Stimulated activated CD4-positive, alpha-beta T cell treated with anti-CD3 and anti-CD28 coated beads, Interleukin-1b, Interleukin-23, amount 100 ng/mL, for 1 hour (primary cell): ENCODE data around the gene SPC24.
"Not testable (repeated sequence)": the region's sequence is repeated elsewhere in the genome, so short reads cannot be mapped to it uniquely, and the experiment has no call there.

ENCODE experiments used
- DNase-seq, 2 donors: peaks; one replicate each; pipeline ENCODE4 v3.0.0-alpha.2; 2020; ENCODE audit warnings: low read depth in 2 of 2

SPC24 gene

DNA sequence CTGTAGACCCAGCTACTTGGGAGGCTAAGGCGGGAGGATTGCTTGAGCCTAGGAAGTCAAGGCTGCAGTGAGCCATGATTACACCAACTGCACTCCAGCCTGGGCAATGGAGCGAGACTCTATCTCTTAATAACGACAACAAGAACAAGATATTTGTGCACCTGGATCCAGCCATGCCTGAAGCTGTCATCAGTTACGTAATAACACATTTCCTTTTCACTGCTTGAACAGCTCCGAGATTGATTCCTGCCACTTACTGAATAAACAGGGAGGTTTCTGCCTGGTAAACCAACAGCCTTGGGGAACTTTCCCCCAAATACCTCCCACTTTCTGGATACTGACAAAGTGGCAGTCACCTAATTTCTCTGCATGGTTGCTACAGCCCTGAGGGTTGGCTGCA lies 36.4 kb upstream of the SPC24 start:
- no peak for DNase-seq

DNA sequence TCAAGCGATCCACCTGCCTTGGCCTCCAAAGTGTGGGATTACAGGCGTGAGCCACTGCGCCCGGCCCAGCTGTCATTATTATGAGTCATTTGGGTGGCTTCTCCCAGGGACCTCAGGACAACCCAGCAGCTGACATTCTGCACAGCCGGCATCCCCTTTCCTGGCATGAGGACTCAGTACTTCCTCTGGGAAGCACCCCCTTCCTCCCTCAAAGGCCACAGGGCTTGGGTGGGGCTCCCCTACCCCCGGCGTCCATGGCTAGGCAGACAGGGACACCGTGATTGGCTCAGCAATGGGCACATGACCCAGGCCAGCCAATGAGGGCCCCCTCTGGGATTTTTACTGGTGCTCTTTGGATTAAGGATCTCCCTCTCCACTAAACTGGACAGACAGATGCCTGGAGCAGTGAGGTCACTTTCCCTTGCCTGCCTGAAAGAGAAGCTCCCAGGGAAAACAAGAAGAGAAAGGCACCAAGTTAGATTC lies 35.7 kb upstream of the SPC24 start:
- DNase-seq: no peak

DNA sequence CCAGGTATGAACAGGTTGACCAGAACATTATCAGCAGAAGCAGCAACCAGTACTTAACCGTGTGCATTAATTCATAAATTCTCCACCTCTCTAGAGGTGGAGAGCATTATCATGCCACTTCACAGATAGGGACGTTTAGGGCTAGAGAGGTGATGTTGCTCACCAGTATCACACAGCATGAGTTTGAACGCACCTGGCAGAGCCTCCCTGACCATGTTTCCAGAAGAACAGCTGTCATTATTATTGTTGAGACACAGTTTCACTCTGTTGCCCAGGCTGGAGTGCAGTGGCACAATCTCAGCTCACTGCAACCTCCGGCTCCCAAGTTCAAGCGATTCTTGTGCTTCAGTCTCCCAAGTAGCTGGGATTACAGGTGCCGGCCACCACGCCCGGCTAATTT lies 34.9 kb upstream of the SPC24 start:
- DNase-seq: no peak

DNA sequence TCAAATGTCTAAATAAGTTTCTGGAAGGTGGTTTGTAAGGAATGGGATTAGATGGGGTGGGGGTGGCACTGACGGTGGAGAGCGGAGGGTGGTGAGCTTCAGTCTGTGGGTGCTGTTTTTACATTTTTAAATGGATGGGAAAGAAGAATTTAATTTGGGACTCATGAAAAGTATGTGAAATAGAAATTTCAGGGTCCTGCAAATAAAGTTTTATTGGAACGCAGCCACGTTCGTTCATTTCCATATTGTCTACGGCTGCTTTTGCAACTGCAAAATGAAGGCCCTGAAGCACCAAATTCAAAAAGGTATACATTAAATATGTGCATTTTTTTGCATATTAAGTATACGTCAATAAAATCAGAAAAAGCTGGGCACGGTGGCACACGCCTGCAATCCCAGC lies 31.9 kb upstream of the SPC24 start:
- no peak for DNase-seq

DNA sequence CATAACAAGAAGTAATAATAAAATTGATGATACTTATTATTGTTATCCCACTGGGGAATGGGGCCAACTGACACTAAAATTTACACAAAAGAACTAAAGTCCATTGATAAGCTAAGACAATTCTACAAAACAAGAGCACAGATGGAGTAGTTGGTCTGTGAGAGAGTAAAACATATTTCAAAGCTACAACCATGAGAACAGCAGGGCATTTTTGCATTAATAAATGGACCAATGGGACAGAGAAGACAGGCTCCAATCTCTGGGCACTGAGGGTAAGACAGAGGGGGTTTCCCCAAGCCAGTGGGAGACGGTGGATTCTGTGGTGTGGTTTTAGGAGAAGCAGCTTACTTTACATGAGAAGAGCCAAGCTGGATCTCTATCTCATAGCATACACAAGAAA lies 27.4 kb upstream of the SPC24 start:
- no peak for DNase-seq

DNA sequence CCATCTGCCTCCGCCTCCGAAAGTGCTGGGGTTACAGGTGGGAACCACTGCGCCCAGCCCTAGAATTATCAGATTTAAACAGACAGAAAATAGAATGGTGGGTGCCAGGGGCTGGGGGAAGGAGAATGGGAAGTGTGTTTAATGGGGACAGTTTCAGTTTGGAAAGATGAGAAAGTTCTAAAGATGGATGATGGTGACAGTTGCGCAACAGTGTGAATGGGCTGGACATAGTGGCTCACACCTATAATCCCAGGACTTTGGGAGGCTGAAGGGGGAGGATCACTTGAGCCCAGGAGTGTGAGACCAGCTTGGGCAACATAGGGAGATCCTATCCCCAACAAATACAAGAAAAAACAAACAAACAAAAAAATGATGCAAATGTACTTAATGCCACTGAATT lies 25.9 kb upstream of the SPC24 start:
- no peak for DNase-seq

DNA sequence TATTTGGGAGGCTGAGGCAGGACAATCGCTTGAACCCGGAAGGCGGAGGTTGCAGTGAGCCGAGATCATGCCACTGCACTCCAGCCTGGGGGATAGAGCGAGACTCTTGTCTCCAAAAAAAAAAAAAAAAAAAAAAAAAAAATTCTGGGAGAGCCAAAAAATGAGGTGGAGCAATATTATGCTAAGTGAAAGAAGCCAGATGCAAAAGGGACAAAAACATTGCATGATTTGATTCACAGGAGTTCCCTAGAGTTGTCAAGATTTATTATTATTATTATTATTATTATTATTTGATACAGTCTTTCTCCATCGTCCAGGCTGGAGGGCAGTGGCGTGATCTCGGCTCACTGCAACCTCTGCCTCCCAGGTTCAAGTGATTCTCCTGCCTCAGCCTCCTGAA lies 25.4 kb upstream of the SPC24 start:
- not testable (repeated sequence) for DNase-seq

DNA sequence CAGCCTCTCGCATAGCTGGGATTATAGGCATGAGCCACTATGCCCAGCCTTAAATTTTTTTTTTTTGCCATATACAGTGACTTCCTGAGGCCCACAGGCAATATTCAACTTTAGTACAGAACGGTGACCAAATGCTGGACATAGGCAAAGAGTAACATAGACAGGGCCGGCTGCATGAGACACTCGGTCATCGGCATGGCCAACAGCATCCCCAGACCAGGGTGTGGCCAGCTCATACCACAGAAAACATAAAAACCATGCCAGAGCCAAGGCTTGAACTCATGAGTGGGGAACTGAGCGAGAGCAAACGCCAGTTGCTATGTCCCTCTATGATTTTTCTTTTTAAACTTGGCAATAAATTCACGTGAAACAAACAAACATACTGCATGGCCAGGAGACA lies 24.8 kb upstream of the SPC24 start:
- no peak for DNase-seq

DNA sequence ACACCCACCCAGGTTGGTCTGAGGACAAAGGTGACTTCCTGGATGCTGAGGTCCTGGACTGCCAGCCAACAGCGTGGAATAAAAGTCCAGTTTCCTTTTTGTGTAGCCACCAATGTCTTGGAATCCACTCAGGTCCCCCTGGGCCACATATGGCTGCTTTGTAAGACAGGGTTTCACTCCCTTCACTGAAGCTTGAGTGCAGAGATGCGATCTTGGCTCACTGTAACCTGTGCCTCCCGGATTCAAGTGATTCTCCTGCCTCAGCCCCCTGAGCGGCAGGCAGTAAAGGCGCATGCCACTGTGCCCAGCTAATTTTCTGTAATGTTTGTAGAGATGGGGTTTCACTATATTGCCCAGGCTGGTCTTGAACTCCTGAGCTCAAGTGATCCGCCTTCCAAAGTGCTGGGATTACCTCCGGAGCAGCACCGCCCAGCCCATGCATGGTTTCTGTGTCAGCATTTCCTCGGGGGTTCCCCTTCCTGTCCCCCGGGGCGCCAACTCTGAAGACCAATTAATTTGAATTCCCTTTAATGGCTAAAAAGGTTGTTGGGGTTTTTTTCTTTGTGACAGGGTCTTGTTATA lies 24.2 kb upstream of the SPC24 start:
- no peak for DNase-seq

DNA sequence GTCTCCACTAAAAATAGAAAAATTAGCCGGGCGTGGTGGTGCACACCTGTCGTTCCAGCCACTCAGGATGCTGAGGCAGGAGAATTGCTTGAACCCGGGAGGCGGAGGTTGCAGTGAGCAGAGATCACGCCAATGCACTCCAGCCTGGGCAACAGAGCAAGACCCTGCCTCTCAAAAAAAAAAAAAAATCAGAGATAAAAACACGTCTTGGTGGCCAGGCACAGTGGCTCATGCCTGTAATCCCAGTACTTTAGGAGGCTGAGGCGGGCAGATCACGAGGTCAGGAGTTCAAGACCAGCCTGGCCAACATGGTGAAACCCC lies 23.5 kb upstream of the SPC24 start:
- DNase-seq: not testable (repeated sequence)

DNA sequence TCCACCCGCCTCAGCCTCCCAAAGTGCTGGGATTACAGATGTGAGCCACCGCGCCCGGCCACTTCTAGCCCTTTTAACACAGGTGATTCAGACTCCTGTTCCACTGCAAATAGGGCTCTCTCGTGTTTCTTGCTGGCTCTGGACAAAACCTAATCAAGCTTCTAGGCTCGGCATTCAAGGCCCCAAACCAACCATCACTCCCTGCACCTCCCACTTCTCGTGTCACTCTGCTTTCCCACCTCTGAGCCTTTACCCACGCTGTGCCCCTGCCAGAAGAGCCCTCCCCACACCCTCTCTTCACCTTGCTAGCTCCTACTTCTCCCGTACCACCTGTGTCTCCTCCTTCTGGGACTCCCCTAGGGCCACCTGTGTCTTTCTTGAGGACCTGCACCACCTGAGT lies 22.0 kb upstream of the SPC24 start:
- DNase-seq: no peak

DNA sequence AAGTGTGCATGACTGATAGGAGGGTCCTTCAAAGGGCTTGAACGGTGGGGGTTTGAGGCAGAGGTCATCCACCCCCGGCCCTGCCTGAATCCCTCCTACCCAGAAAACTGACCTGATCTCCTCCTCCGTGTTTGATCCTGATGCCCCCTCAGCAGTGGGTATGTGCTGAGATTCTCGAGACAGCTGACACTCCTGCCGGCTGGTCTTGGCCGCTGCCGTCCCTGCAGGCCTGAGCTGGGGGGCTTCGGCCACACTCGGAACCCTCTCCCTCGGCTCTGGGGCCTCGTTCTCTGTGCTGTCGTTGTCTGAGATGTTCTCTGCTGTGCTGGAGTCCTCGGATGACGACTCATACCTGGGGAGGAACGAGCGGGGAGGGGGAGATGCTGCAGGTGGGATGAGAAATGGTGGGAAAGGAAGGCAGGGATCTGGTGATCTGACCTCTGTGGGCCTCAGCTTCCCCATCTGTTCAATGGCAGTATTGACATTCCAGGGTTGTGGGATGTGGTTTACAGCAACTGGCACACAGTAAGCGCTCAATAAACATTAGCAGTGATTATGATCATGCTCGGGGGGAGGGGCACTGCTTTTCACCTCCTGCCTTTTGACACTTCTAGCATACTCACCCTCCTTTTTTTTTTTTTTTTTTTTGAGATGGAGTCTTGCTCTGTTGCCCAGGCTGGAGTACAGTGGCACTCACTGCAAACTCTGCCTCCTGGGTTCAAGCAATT lies 21.0 kb upstream of the SPC24 start:
- DNase-seq: no peak

DNA sequence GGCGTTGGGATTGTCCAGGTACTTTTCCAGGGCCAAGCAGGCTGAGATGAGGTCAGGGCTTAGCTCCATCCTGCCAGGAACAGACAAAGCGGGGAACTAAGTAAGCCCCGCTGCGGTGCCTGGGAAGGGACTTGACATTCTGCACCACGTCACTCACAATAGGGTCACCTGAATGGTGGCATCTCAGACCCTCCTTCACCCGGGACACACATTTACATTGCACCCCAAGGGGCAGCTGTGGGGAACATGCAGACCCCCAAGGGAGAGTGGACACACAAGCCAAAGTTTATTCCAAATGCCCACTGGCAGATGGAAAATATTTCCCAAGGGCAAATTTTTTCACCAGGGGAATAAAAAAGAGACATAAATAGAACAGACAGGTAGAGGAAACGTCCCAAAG lies 20.3 kb upstream of the SPC24 start:
- no peak for DNase-seq

DNA sequence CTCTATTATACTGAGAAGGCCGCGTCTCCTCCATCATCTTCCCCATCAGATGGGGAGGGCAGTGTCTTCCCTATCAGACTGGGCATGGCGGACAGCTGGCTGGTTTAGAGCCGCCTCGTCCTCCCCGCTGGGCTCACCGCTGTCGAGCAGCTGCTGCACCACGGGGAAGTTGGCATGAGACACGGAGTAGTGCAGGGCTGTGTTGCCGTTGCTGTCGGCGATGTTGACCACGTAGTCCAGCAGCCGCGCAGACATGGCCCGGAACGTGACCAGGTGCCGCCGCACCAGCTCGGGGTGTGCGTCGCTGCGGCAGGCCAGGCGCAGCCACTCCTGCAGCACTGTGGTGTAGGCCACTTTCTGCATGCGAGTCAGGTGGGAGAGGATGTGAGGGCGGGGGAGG lies 18.8 kb upstream of the SPC24 start:
- DNase-seq: no peak

DNA sequence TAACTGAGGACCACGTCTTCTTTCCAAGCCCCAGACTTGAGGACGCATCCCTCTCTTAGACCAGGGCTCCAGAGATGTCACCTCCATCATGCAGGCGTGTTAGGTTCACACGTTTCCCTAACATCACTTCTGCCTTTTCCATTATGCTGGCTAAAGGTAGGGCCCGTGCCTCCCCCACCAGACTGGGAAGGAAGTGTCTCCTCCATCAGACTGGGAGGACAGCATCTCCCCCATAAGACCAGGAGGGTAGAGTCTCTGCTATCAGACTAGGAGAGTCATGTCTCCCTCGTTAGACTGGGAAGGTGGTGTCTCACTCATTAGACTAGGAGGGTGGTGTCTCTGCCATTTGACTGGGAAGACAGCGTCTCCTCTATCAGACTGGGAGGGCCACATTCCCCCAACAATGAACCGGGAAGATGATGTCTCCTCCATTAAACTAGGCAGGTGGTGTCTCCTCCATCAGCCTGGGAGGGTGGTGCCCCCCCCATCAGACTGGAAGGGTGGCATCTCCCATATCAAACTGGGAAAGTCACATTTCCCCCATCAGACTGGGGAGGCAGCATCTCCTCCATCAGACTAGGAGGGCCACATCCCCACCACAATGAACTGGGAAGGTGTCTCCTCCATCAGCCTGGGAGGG lies 18.1 kb upstream of the SPC24 start:
- no peak for DNase-seq

DNA sequence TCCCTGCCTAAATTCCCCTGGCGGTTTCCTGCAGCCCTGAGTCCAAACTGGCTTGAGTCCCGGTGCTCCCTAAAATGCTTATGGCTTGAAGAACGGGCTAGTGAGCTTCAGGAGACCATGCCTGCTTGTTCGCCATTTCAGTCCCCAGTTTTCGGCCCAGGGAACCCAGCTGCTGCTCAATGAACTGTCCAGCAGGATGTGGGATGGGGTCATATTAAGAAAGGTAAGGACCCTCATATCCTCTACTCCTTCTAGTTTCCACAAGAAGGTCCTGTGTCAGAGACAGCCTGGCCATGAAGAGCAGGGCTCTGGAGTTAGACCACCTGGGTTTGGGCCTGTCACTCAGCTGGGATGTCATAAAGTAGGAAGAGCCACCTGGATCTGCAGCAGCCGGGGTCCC lies 17.0 kb upstream of the SPC24 start:
- DNase-seq: no peak

DNA sequence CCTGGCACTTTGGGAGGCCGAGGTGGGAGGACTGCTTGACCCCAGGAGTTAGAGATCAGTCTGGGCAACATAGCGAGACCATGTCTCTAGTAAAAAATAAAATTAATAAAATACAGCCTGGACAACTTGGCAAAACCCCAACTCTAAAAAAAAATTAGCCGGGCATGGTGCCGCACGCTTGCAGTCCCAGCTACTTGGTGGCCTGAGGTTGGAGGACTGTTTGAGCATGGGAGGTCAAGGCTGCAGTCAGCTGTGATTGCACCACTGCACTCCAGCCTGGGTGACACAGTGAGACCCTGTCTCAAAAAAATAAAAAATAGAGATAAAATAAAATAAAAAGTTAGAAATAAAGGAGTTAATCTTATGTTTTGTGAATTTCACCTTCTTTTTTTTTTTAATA lies 15.6 kb upstream of the SPC24 start:
- DNase-seq: no peak

DNA sequence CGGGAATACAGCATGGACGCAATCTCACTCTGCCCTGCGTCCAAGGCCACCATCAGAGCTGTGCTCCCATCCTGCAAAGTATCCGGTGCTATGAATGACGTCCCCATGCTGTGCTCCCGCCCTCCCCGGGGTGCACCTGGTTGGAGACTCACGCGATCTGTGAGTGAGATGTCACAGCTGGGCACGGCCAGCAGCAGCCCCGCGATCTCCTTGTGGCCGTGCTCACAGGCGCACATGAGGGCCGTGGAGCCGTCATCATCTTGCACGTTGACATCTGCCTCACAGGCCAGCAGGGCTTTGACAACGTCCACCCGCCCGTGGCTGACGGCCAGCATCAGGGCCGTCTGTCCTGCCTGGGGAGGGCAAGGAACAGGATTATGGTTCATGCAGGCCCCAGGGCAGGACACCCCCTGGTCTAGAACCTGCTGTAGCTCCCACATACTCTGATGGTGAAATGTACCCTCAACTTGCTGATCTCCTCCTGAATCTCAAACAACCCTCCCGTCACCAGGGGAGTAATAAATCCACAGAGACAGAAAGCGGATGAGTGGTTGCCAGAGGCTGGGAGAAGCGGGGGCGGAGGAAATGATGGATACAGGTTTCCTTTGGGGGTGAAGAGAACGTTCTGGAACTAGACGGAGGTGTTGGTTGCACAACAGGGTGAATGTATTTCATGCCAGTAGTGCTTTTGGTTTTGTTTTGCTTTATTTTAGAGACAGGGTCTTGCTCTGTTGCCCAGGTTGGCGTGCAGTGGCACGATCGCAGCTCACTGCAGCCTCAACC lies 14.5 kb upstream of the SPC24 start:
- DNase-seq: no peak

DNA sequence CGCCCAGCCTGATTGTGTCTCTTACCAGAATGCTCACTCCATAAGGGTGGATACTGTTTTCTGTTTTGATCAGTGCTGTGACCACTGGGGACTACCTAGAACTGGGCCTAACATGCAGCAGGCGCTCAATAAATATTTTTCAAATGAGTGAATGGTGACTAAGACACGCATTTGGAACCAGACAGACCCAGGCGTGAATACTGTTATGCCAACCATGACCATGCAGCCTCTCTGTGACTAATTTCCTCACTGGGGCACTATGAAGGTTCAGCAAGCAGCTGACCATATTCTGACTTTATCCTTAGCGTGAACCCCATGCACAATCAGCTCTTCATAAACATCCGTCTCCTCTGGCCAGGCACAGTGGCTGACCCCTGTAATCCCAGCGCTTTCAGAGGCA lies 13.0 kb upstream of the SPC24 start:
- DNase-seq: no peak

DNA sequence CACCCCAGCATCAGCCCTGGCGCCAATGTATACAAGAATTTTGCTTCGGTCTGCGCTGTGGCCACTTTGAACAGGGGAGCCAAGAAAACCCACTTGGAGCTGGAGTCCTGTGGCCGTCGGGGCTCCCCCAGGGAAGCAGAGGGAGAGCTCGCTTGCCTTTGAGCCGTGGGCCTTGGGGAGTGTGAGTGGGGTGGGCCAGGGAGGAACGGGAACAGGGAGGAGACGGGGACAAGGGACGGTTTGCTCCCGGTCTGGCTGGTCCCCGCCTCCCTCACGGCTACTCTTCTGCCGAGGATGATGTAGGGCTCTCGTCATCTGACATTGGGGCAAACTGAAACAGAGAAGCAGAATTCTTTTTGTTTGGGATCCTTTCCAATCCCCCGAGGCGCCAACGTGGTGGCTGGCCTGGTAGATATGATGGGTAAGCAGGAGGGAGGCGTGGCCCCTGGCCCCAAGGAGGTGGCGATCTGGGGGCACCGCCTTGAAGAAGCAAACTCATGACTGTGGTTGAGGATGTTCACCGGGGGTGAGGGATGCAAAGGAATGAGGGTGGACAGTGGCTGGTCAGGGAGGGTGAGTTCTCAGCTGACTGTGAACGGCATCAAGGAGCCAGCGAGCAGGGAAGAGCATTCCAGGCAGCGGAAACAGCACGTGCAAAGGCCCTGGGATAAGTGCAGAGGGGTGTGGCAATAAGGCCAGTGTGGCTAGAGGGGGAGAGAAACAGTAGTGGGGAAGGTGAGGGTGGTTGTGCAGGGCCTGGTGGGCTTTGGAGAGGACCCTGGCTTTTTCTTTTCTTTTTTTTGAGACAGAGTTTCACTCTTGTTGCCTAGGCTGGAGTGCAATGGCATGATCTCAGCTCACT lies 10.9 kb upstream of the SPC24 start:
- DNase-seq: no peak

DNA sequence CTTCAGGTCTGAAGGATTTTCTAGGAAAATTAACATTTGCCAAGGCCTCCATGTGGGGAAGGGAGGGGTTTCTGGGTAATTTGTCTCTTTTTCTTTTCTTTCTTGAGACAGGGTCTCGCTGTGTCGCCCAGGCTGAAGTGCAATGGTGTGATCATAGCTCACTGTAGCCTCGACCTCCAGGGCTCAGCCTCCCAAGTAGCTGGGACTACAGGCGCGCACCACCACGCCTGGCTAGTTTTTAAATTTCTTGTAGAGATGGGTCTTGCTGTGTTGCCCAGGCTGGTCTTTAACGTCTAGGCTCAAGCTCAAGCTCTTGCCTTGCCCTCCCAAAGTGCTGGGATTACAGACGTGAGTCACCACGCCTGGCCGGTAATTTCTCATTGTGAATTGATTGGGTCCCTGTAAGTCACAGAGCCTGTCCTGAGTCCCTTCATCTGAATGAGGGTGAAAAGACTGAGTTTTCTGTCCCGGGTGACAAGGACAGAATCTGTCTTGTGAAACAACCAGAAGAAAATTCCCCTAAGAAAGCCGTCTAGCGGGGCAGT lies 10.0 kb upstream of the SPC24 start:
- no peak for DNase-seq
